IMR-90 (cell line): ENCODE data around the gene SNTG2. TPM values are rescaled to one million over a fixed set of nuclear protein-coding genes. Genes with fewer than 3 reads are reported as not detected.

Source experiments
- ATAC-seq: fragments of 200-7000 bp; cut with Tn5 transposase; 2 replicates; pipeline ENCODE4 v1.9.1; 2020; ENCODE audit warnings: low read depth, mild to moderate bottlenecking, moderate library complexity
- BruUV-seq: library from RNA; stranded (reverse); fragments of 400-500 nt; replicated peaks from 2 replicates; lab custom pipeline; 2021; lab: Mats Ljungman, UMichigan
- CTCF ChIA-PET: fragments of 300-600 bp; formaldehyde crosslinking; extraction: SDS; loops from one replicate; lab custom pipeline; 2021; ENCODE audit warnings: antibody characterized with exemption; lab: Yijun Ruan, JAX
- POLR2A ChIA-PET: fragments of 300-600 bp; sonication (Branson Sonifier 250); formaldehyde crosslinking; loops from one replicate; lab custom pipeline; 2022; ENCODE audit warnings: antibody characterized with exemption; ENCODE audit not compliant: unreplicated experiment; lab: Charles Lee
- DNase-seq: peaks from one replicate; pipeline ENCODE4 v3.0.0; 2013
- H2AFZ ChIP-seq: replicated peaks from 2 replicates; pipeline ENCODE3; 2013; ENCODE audit warnings: low read length, mild to moderate bottlenecking; ENCODE audit not compliant: poor library complexity
- H2AK5ac ChIP-seq: 2 replicates; pipeline ENCODE4 v1.6.1; 2013; ENCODE audit warnings: low read depth, low read length, inconsistent platforms
- H2AK9ac ChIP-seq: replicated peaks from 2 replicates; pipeline ENCODE3; 2013; ENCODE audit warnings: mild to moderate bottlenecking, low read depth, low read length, moderate library complexity; ENCODE audit not compliant: poor library complexity
- H2BK120ac ChIP-seq: 2 replicates; pipeline ENCODE4 v1.6.1; 2013; ENCODE audit warnings: low read depth, low read length, inconsistent platforms
- H2BK15ac ChIP-seq: 3 replicates; pipeline ENCODE4 v1.6.1; 2013; ENCODE audit warnings: low read depth, low read length, inconsistent platforms
- H2BK20ac ChIP-seq: 2 replicates; pipeline ENCODE4 v1.6.1; 2013; ENCODE audit warnings: low read depth, mild to moderate bottlenecking, inconsistent platforms, low read length, moderate library complexity
- H2BK5ac ChIP-seq: 2 replicates; pipeline ENCODE4 v1.6.1; 2013; ENCODE audit warnings: mild to moderate bottlenecking, low read depth, low read length, inconsistent platforms; ENCODE audit not compliant: poor library complexity, severe bottlenecking
- H3K14ac ChIP-seq: replicated peaks from 2 replicates; pipeline ENCODE4 v1.6.1; 2013; ENCODE audit warnings: low read depth, low read length, inconsistent platforms
- H3K18ac ChIP-seq: 2 replicates; pipeline ENCODE4 v1.6.1; 2013; ENCODE audit warnings: low read depth, low read length, control low read depth
- H3K23ac ChIP-seq: 2 replicates; pipeline ENCODE4 v1.6.1; 2013; ENCODE audit warnings: low read depth, low read length, inconsistent platforms
- H3K27ac ChIP-seq: 2 replicates; pipeline ENCODE4 v1.5.1; 2013; ENCODE audit warnings: mild to moderate bottlenecking, control low read depth, low read length; ENCODE audit not compliant: insufficient read depth
- H3K27me3 ChIP-seq: 2 replicates; pipeline ENCODE4 v1.6.1; 2013; ENCODE audit warnings: low read length; ENCODE audit not compliant: control insufficient read depth, insufficient read depth
- H3K36me3 ChIP-seq: 2 replicates; pipeline ENCODE4 v1.6.1; 2013; ENCODE audit warnings: low read length, mixed read lengths; ENCODE audit not compliant: control insufficient read depth, insufficient read depth
- H3K4ac ChIP-seq: 2 replicates; pipeline ENCODE4 v1.6.1; 2013; ENCODE audit warnings: low read depth, low read length, inconsistent platforms
- H3K4me1 ChIP-seq: 2 replicates; pipeline ENCODE4 v1.6.1; 2013; ENCODE audit warnings: low read length, mixed read lengths; ENCODE audit not compliant: control insufficient read depth, insufficient read depth
- H3K4me2 ChIP-seq: 2 replicates; pipeline ENCODE4 v1.6.1; 2013; ENCODE audit warnings: low read depth, mild to moderate bottlenecking, control low read depth, low read length, moderate library complexity
- H3K4me3 ChIP-seq: 2 replicates; pipeline ENCODE4 v1.5.1; 2013; ENCODE audit warnings: low read depth, mild to moderate bottlenecking, control low read depth, low read length, moderate library complexity; ENCODE audit not compliant: insufficient read depth
- H3K56ac ChIP-seq: 2 replicates; pipeline ENCODE4 v1.6.1; 2013; ENCODE audit warnings: low read length, inconsistent platforms; ENCODE audit not compliant: insufficient read depth; ENCODE audit errors: extremely low read depth
- H3K79me1 ChIP-seq, 2 experiments: 2 replicates each; pipeline ENCODE4 v1.6.1; 2013; ENCODE audit warnings: low read length in 2 of 2, inconsistent platforms in 1 of 2, low read depth in 1 of 2
- H3K9ac ChIP-seq: 2 replicates; pipeline ENCODE4 v1.6.1; 2013; ENCODE audit warnings: low read depth, low read length, control low read depth
- H3K9me1 ChIP-seq: 2 replicates; pipeline ENCODE4 v1.6.1; 2013; ENCODE audit warnings: low read length, inconsistent platforms; ENCODE audit not compliant: insufficient read depth
- H3K9me3 ChIP-seq: 2 replicates; pipeline ENCODE4 v1.6.1; 2013; ENCODE audit warnings: low read length; ENCODE audit not compliant: control insufficient read depth, insufficient read depth
- H4K20me1 ChIP-seq: 2 replicates; pipeline ENCODE4 v1.6.1; 2013; ENCODE audit warnings: low read length, inconsistent platforms; ENCODE audit not compliant: insufficient read depth
- H4K5ac ChIP-seq: 2 replicates; pipeline ENCODE4 v1.6.1; 2013; ENCODE audit warnings: mild to moderate bottlenecking, low read depth, low read length, control low read depth
- H4K8ac ChIP-seq, 2 experiments: 2 replicates each; pipeline ENCODE4 v1.6.1; 2013; ENCODE audit warnings: low read depth in 2 of 2, low read length in 2 of 2, control low read depth in 1 of 2, inconsistent platforms in 1 of 2
- H4K91ac ChIP-seq: 2 replicates; pipeline ENCODE4 v1.6.1; 2013; ENCODE audit warnings: low read depth, low read length, inconsistent platforms; ENCODE audit not compliant: insufficient read depth
- BHLHE40 ChIP-seq: fragments of 150-350 bp; IDR thresholded peaks from 2 replicates; pipeline ENCODE4 v1.6.1; 2016; ENCODE audit warnings: mild to moderate bottlenecking, low read depth, low read length
- MAFK ChIP-seq: IDR thresholded peaks from 2 replicates; pipeline ENCODE4 v1.6.1; 2012; ENCODE audit warnings: low read depth, low read length, improper control_type of control experiment
- MXI1 ChIP-seq: IDR thresholded peaks from 2 replicates; pipeline ENCODE4 v1.6.1; 2012; ENCODE audit warnings: low read depth, mild to moderate bottlenecking, low read length, moderate library complexity, borderline replicate concordance
- RCOR1 ChIP-seq: IDR thresholded peaks from 2 replicates; pipeline ENCODE4 v1.6.1; 2012; ENCODE audit warnings: mild to moderate bottlenecking, low read length, improper control_type of control experiment; ENCODE audit not compliant: insufficient replicate concordance
- USF2 ChIP-seq: fragments of 150-350 bp; IDR thresholded peaks from 2 replicates; pipeline ENCODE4 v1.6.1; 2017; ENCODE audit warnings: mild to moderate bottlenecking, antibody characterized with exemption, low read length, low read depth
- WGBS, 2 experiments: methylation state at CpG; one replicate each; pipeline versions ENCODE4 v1.1.5 to v1.1.7; 2013; ENCODE audit warnings: missing lambda C conversion rate in 2 of 2; ENCODE audit not compliant: insufficient read length in 1 of 2; ENCODE audit errors: extremely low coverage in 2 of 2; 5-methylcytosine and 5-hydroxymethylcytosine counted together
- dilution Hi-C: fragments of 300-500 bp; cut with HindIII; formaldehyde crosslinking; loops from one replicate; pipeline ENCODE4 v1.14.3; 2018; ENCODE audit warnings: low sequenced_read_pairs; ENCODE audit not compliant: unreplicated experiment
- in situ Hi-C: fragments of 300-500 bp; cut with MboI; formaldehyde crosslinking; loops from 3 replicates; pipeline ENCODE4 v1.14.3; 2019; ENCODE audit warnings: low sequenced_read_pairs, inconsistent platforms, mixed read lengths
- intact Hi-C: fragments of 100-400 bp; cut with micrococcal nuclease; formaldehyde crosslinking; loops from 2 replicates; pipeline ENCODE4 v1.10.0; 2022
- polyA plus RNA-seq, 3 experiments: library from polyadenylated mRNA; depleted of rRNA; stranded (reverse); fragments of >200 nt; gene quantifications; 2 replicates each; pipeline ENCODE4 v1.2.3, GENCODE V29; 2012; ENCODE audit warnings: low replicate concordance in 1 of 3
- total RNA-seq: library from RNA; depleted of rRNA; stranded (reverse); fragments of >200 nt; gene quantifications from 2 replicates; pipeline ENCODE4 v1.2.3, GENCODE V29; 2012

The SNTG2 gene
- total and polyA plus RNA-seq, 2 of the 4 experiments (the other 2 are of a cell fraction), result under 0.01 to 0.17 TPM

GRCh38 chr2:981759-982158 lies 31.1 kb downstream of the SNTG2 start:
- Histone ChIP-seq H2BK120ac (no peak overlapping the region), H2BK15ac (no peak overlapping the region), H3K18ac (no peak overlapping the region), H3K27me3 (no peaks in the 10 kb centered on the region), H3K56ac (no peak overlapping the region), H4K91ac (no peak overlapping the region), H3K9me3 (peaks cover 9% of the 10 kb centered on the region; the same call in 1 of the 2 replicates), H2AK5ac (no peak overlapping the region), H3K9me1 (no peaks in the 10 kb centered on the region), H3K4me3 (no peak overlapping the region), H3K36me3 (no peaks in the 10 kb centered on the region), H2BK20ac (no peak overlapping the region), H2BK5ac (no peak overlapping the region), H3K23ac (no peak overlapping the region), H3K4me1 (no peaks in the 10 kb centered on the region), H3K4me2 (no peak overlapping the region), H2AK9ac (no peak overlapping the region), H3K4ac (no peak overlapping the region), H4K5ac (no peak overlapping the region), H3K9ac (no peak overlapping the region), H4K8ac (no peak overlapping the region), H3K27ac (no peak overlapping the region), H4K20me1 (no peaks in the 10 kb centered on the region), H2AFZ (no peak overlapping the region), H3K79me1 (no peaks in the 10 kb centered on the region), H3K14ac (no peak overlapping the region)
- no peak for TF ChIP-seq USF2
- TF ChIP-seq BHLHE40, result no peak
- TF ChIP-seq MAFK, result no peak
- TF ChIP-seq MXI1, result no peak
- TF ChIP-seq RCOR1, result no peak
- WGBS, 2 experiments, result 62% methylated on average over 4 of the region's 4 CpGs; no CpG with 5 or more reads in 1 of the 2 experiments
- BruUV-seq, result no TSS peak
- ATAC-seq (no peak), DNase-seq (no peak)
- intact Hi-C loops (no loop called here), dilution Hi-C loops (no loop called here), in situ Hi-C loops (no loop called here)
- CTCF ChIA-PET, result no interaction called here
- POLR2A ChIA-PET, result no interaction called here
